GM19467 (cell line): ENCODE measurements around the gene FAM124B.
A peak's percentile ranks its signal among the peaks of the same experiment; 100 is the strongest.
"Not testable (repeated sequence)": the region's sequence is repeated elsewhere in the genome, so short reads cannot be mapped to it uniquely, and the experiment has no call there.

Experiments used
- ATAC-seq: cut with Tn5 transposase; IDR thresholded peaks from one replicate; pipeline ENCODE4 v1.9.1; 2021; ENCODE audit warnings: mild to moderate bottlenecking, moderate library complexity; ENCODE audit not compliant: unreplicated experiment

FAM124B gene

DNA sequence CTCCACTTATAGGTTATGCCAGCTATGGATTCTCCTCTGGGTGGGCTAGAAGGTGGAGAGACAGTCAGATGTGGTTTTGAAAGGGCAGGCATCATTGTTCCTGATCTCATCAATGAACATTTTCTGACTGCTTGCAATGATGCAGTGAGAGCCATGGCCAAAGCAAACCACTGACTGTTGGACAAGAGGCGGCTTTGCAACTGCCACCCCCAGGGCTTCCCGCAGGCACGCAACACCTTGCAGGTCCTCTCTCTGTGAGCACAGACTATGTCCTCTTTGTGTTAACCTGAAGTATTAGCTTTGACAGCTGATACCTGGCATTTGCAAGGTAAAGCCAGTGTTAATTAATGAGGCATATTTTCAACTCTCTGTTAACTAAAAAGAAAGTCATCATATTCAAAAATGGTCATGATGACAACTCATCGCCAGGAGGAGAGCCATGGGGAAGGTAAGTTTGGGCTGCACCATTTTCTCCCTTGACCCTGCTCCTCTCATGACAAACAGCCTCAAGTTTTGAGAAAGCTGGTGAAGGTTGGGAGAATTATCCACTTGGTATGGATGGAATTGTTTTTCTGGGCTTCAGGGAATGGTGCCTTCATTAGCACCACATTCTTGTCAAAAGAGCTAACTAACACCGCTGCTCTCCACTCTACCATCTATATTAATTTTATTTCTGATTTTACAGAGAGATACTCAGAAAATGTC is 14.9 kb upstream of the FAM124B start:
- ATAC-seq, result no peak

DNA sequence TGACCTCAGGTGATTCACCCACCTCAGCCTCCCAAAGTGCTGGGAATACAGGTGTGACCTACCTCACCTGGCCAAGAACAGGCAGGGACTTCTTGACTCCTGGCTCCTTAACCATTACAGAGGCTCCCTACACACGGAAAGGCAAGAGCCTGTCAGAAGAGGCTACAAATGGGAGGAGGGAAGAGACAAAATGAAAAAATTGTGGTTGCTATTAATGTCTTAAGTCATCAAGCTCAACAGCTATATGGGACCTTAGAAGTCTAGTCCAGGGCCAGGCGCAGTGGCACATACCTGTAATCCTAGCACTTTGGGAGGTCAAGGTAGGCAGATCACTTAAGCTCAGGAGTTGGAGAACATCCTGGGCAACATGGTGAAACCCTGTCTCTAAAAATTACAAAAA is 11.5 kb upstream of the FAM124B start:
- no peak for ATAC-seq

DNA sequence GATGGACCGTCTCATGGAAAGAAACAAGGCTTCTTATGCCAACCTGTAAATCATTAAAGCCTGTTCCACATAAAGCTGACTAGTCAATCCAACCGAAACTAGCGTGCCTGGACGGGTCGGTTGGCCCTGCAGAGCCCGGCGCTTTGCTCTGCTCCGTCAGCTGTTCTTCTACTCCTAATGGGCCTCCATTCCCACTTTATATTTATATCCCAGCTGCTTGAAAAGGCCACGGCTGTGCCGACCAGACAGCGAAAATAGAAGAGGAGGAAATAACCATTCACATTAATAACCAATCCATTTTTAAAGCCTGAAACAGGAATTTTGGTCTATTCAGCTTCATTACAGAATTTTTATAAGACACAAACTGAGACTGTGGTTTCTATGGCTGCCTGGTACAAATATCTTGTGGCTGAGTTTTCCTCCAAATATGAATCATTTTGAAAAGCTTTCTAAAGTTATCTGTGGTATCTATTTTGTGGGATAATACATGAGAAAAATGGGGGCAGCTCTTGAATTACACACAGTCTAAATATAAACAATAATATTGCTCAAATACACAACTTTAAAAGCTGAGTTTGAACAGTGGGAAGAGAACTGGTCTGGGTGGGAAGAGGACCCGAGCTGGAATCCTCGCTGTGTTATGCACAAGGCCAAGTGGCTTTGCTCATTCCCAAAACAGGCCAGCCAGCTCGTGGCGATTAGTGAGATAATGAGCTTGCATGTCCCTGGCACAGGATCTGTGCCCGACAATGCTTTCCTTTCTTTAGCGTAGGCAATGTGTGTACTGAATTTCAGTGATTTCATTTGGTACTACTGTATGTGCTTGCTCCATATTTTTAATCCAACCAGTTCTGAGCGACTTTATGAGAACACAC is 10.5 kb upstream of the FAM124B start:
- ATAC-seq, result no peak

DNA sequence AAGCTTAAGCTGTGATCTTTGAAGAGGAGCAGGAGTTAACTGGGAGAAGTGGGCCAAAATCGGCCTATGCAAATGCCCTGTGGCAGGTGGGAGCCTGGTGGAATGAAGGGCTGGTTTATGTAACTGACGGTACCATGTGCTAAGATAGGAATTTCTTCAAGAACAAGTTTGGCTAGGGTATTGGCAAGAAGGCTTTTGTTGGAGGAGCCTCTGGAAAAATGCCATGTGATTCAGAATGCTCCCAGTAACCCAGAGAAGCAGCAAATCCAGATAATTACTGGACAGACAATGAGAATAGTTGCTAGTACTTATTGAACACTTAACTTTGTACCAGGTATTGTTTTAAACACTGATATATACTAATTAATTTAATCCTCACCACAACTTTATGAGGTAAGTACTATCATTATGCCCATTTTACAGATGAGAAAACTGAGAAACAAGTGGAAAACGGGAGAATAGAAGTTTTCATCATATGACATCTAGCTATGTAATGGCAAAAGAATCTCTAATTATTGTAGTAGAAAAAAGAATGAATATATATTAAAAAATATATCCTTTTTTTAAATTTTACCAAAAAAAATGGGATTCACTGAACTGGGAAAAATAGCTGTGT is 9.1 kb upstream of the FAM124B start:
- no peak for ATAC-seq

DNA sequence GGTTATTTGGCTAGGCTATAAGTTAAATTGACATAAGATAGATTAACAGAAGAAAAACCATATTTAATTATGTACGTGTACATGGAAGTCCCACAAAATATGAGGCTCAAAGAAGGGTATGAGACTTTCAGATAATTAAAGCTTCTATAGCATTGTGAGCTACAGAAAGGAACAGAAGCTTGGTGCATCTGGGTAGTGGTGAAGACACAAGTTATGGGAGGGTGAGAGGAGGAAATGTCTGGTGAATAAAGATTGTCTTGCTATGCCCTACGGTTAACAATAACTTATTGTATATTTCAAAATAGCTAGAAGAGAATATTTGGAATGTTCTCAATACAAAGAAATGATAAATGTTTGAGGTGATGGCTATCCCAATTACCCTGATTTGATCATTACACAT is 6.8 kb upstream of the FAM124B start:
- no peak for ATAC-seq

DNA sequence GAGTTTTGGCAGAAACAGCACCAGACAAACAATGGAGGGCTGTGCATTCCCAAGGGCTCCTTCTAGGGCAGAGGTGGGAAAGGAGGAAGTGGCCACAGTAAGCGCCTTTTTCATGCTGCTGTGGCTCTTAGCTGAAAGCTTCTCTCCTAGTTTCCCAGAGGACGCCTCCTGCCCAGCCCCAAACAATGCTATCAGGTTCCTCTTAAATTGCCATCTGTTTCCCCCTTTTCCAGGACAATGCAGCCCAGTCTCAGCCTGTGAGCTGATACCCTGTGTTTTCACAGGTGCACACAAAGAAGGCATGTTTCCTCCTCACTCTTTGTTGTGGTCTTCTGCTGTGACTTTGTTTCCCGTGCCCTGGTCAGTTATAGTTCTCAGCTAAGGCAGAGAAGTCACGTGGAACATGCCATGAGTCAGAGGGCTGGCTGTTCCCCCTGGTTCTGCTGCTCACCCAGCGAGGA is 5.4 kb upstream of the FAM124B start:
- no peak for ATAC-seq

DNA sequence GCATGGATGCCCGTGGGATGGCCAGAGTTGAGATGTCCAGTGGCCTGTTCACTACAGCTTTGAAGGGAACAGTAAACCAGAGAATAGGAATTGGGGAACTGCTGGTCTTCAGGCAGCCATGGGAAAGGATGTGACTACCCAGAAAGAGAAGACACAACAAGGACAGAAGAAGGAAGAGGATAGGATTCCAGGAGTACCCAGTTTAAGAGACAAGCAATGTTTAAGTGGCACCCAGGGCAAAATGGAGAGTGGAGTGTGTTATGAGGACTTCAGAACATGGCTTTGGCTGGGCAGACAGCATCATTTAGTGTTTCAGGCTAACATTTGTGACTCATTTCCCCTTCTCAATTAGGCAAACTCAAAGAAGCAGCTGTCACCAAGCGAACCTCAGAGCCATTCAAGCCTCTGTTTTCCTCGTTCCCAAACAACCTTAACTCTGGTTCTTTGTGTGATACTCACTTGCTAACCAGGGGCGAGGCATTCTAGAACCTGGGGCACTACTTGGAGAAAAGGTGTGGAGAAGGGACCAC is 4.0 kb upstream of the FAM124B start:
- ATAC-seq, result no peak

DNA sequence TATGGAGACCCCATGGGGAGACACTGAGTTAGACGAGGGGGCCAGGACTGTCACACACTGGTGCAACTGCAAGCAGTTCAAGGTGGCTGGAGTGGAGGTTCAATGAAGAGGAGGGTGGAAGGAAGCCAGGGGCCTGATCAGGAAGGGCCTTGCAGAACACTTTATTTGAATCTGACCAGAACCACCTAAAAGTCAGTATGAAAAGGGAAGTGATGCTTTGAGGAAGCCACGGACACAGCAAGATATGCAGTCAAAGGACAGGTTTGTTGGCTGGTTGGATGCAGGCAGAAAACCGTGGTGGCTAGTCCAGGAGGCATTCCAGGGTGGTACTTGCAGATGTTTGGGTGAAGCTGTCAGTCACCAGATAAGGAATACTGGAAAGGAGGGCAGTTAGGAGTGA is 3.5 kb upstream of the FAM124B start:
- ATAC-seq, result peak; percentile 69

DNA sequence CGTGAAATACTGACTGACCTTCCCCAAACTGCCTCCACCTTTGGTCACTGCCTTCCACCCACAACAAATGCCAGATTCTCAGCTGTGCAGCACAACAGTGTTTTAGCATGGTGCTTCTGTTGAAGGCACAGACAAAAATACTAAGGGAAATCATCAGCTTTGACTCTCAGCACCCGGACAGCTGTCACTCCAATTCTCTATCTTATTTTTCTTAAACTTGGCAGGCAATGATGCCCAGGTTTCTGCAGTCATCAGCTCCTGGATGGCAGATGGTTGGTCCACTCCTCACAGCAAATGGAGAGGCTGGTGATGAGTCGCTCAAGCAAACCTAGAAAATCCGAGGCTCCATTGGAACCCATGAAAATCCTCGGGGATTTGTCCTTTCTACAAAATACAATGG is 2.9 kb upstream of the FAM124B start:
- no peak for ATAC-seq

DNA sequence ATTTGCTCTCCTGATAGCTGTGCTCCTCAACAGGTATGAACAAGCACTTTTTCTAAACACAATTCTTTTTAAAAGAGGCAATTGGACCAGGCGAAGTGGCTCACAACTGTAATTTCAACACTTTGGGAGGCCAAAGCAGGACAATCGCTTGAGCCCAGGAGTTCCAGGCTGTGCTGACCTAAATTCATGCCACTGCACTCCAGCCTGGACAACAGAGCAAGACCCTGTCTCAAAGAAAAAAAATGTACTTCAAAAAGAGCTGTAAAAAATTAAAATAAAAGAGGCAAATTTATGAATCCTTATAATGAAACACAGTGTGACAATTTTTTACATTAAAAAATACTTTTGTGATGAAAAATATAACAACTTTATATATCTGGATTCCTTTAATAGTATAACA is 1.8 kb upstream of the FAM124B start:
- no peak for ATAC-seq

DNA sequence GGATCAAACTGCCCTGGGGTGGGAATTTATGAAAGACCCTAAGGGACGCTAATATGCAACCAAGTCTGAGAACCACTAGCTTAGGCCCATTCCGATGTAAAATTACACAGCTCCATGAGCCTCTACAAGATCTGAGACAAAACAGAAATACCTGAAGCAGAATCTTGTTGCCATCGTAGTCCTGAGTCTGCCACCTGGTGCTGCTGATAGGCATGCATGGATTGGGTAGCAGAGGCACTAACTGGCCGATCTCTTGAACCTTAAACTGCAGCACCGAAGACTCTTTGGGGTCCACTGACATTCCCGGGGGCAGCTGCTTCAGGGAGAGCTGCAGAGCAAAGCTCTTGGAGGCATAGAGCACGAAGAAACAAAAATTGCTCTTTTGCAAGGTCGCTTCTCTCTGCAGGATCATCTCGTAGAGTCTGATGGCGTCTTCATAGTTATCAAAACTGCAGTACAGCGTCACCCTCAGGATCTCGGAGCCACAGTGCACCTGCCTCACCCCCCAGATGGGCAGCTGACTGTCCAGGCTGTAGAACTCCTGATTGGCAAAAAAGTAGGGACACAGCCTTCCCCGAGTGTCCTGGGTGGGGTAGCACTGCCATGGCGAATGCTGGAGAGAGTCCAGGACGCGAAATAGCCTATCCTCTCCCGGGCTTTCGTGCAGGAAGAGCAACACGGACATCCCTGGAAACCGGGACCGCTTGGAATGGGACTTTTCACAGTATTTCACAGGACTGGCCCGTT is 848 bp downstream of the FAM124B start:
- ATAC-seq, result no peak

DNA sequence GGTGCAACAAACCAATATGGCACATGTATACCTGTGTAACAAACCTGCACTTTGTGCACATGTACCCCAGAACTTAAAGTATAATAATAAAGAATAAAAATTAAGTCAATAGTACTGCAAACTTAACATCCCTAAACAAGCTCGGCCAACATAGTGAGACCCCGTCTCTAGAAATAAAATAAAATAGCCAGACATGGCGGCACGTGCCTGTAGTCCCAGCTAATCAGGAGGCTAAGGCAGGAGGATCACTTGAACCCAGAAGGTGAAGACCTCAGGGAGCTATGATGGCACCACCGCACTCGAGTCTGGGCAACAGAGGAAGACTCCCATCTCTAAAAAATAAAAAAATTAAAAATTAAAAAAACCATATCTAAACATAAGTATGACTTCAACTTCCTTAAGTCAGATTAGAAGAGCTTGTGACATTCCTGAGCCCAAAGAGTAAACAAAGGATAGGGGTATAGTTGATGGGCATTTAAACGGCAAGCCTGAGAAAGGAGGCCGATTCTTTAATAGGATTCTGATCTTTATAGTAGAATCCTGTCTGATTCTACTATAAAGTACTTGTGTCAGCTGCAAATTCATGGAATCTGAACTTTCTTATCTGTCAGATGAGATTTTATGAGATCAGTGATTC is 1.6 kb downstream of the FAM124B start:
- ATAC-seq, result no peak

DNA sequence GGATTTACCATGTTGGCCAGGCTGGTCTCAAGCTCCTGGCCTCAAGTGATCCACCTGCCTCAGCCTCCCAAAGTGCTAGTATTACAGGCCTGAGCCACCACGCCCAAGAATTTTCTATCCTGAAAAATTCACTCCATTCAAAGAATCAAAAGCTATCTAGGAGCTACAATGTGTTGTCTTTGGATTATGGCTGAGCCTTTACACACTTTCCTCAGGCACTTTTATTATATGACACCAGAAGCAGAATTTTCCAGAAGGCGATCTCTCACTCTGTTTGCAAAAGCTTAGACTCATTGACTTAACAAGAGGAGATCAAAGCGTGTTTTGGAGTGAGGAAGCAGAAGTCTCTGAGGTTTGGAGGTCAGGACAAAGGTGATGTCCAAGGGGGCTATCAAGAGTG is 3.6 kb downstream of the FAM124B start:
- ATAC-seq, result no peak

DNA sequence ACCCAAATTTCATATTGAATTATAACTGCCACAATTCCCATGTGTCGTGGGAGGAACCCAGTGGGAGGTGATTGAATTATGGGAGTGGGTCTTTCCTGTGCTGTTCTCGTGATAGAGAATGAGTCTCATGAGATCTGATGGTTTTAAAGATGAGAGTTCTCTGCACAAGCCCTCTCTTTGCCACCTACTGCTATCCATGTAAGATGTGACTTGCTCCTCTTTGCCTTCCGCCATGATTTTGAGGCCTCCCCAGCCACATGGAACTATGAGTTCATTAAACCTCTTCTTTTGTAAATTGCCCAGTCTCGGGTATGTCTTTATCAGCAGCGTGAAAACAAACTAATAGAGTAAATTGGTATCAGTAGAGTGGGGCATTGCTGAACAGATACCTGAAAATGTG is 4.8 kb downstream of the FAM124B start:
- not testable (repeated sequence) for ATAC-seq

DNA sequence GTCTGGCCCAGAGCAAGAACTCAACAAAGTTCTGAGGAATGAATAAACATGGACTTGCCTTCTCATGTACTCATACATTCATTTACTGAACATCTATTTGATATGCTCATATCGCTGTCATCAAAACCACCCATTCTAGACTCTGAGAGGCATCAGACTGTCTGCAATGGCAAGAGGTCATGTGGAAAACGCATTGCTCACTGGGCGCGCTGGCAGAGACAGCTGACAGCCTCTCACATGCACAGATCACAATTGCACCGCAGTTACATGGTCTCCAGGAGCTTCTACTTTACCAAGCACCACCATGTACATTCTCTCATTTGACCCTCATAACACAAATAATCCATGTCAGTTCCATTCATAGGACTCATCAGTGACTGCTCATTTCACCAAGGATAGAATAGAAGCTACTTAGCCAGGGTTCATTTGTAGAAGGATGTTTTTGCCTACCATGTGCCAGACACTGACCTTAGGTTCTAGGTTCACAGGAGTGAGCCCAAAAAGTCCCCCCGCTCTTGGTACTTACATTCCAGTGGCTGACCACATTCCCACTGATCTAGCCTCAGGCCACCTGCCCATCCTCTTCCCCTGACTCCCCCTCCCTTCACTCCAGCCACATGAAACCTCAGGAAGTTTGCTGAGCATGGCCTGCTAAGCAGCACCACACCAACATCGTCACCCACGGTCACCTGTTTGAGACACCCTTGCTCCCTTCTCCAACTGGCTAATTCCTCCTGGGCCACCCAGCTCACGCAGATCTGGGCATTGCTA is 6.1 kb downstream of the FAM124B start:
- no peak for ATAC-seq

DNA sequence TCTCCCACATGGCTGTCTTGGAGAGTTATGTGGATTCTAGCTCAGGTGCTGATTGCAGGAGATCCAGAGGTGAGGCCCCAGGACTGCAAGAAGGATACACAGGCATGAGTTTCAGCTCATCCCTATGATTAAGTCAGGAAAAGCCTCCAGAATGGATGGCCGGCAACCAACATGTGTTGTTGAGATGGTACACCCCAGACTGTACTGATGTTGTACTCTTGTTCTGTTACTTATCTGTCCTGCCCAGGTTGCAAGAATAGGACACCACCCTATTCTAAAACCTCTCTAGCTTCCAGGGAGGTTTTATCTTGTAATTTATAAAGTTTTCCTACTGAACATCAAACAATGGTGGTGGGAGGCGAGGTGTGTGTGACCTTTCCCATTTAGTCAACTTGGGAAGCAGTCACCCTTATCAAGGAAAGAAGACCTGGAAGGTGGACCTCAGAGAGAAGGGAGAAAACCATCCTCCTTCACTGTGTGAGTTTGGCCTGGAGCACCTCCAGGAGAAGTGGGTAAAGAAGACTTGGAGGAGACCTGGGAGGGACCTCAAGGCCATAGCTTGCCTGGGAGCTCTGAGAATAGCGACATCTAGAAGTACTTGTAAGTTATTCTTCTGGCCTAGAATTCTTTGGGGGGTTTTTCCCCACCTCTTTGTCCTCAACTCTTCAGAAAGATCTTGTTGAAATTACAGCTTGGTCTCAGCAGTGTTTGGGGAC is 8.6 kb downstream of the FAM124B start:
- ATAC-seq, result no peak

DNA sequence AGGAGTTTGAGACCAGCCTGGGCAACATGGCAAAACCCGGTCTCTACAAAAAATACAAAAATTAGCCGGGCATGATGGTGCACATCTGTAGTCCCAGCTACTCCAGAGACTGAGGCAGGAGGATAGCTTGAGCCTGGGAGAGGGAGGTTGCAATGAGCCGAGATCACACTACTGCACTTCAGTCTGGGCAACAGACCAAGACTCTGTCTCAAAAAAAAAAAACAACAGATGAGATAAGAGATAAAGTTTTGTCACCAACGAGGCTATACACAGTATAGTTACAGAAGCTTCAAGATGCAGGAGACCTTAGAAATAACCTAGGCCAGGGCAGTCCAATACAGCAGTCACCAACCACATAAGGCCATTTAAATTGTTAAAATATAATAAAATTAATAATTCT is 9.4 kb downstream of the FAM124B start:
- no peak for ATAC-seq

DNA sequence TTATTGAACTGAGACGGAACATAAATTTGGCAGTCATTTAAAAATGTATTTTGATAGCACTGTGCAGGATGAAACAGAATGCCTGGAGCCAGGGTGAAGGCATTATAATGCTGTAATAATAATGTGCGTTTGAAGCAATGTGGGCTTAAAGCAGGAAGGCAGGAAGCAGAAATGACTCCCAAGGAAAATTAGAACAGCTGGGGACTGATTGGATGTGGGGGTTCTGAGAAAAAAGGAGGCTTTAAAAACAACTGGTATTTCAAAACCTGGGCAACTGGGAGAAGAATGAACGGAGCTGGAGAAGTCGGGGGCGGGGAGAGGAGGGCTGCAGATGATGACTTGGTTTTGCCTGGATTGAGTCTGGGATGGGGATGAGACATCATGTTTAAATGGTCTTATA is 12.6 kb downstream of the FAM124B start:
- ATAC-seq, result no peak

DNA sequence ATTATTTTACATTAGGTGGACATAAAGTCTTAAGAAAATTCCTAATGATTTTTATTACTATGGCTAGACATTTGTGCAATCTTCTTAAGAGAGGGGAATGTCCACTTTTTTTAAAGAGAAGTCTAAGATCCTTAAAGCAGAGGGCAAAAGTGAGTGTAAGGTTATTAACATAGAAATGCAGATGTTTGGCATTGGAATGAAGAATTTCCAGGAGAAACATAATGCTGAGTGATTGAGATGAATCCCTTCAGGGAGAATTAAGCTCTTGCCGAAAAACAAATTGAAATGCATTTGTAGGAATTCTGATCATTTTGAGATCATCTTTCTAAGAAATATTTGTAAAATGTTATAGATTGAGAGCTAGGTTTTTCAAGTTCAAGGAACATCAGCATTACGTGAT is 15.0 kb downstream of the FAM124B start:
- no peak for ATAC-seq
